ENCODE measurements around the gene BNIP5.
A peak's percentile ranks its signal among the peaks of the same experiment; 100 is the strongest.
"Not testable (repeated sequence)": the region's sequence is repeated elsewhere in the genome, so short reads cannot be mapped to it uniquely, and the experiment has no call there.

The BNIP5 gene

GRCh38 chr6:36340618-36341454 lies 4.1 kb upstream of the BNIP5 start:
- H3K4me3 ChIP-seq (ENCODE audit: low read depth, low read length), result no peak overlapping the region; the same call in 1 of the 2 replicates
- DNase-seq (ENCODE audit: low read depth), result no peak
- TF ChIP-seq CTCF (IDR thresholded peaks at IDR 0.05; ENCODE audit: low read depth, low read length, missing control alignments), result peak; percentile 98

GRCh38 chr6:36340306-36340617 lies 3.6 kb upstream of the BNIP5 start:
- TF ChIP-seq CTCF (IDR thresholded peaks at IDR 0.05; ENCODE audit: low read depth, low read length, missing control alignments), result no peak
- H3K4me3 ChIP-seq (ENCODE audit: low read depth, low read length), result no peak overlapping the region
- no peak for DNase-seq (ENCODE audit: low read depth)

- no peak for DNase-seq (ENCODE audit: low read depth)
- no peak for TF ChIP-seq CTCF (IDR thresholded peaks at IDR 0.05; ENCODE audit: low read depth, low read length, missing control alignments)
- H3K4me3 ChIP-seq (ENCODE audit: low read depth, low read length), result no peak overlapping the region
These were observed 2.5 kb upstream of the BNIP5 start for GRCh38 chr6:36339146-36339545.

- not testable (repeated sequence) for H3K4me3 ChIP-seq (ENCODE audit: low read depth, low read length); DNase-seq (ENCODE audit: low read depth)
These were observed 1.5 kb upstream of the BNIP5 start for GRCh38 chr6:36338223-36338622.

- no peak for TF ChIP-seq CTCF (IDR thresholded peaks at IDR 0.05; ENCODE audit: low read depth, low read length, missing control alignments)
- DNase-seq (ENCODE audit: low read depth), result no peak
- no peak overlapping the region for H3K4me3 ChIP-seq (ENCODE audit: low read depth, low read length)
These were observed 1.1 kb upstream of the BNIP5 start for GRCh38 chr6:36337814-36338213.

- no peak for DNase-seq (ENCODE audit: low read depth)
- no peak overlapping the region for H3K4me3 ChIP-seq (ENCODE audit: low read depth, low read length)
- TF ChIP-seq CTCF (IDR thresholded peaks at IDR 0.05; ENCODE audit: low read depth, low read length, missing control alignments), result no peak
These were observed 429 bp downstream of the BNIP5 start for GRCh38 chr6:36336208-36336710.

GRCh38 chr6:36335465-36336207 lies 1.1 kb downstream of the BNIP5 start:
- no peak for TF ChIP-seq CTCF (IDR thresholded peaks at IDR 0.05; ENCODE audit: low read depth, low read length, missing control alignments)
- no peak overlapping the region for H3K4me3 ChIP-seq (ENCODE audit: low read depth, low read length)
- no peak for DNase-seq (ENCODE audit: low read depth)
